HL-60/S4 (cell line): ENCODE results near the gene TIMP2.
"Not testable (repeated sequence)": the region's sequence is repeated elsewhere in the genome, so short reads cannot be mapped to it uniquely, and the experiment has no call there.

ENCODE experiments used
- in situ Hi-C: fragments of 300-500 bp; cut with MboI; formaldehyde crosslinking; loops from 2 replicates; pipeline ENCODE4 v1.14.3; 2022; ENCODE audit warnings: low sequenced_read_pairs

TIMP2 gene

GRCh38 chr17:78933959-78934568 lies 8.9 kb upstream of the TIMP2 start:
- in situ Hi-C loops = no loop called here

DNA sequence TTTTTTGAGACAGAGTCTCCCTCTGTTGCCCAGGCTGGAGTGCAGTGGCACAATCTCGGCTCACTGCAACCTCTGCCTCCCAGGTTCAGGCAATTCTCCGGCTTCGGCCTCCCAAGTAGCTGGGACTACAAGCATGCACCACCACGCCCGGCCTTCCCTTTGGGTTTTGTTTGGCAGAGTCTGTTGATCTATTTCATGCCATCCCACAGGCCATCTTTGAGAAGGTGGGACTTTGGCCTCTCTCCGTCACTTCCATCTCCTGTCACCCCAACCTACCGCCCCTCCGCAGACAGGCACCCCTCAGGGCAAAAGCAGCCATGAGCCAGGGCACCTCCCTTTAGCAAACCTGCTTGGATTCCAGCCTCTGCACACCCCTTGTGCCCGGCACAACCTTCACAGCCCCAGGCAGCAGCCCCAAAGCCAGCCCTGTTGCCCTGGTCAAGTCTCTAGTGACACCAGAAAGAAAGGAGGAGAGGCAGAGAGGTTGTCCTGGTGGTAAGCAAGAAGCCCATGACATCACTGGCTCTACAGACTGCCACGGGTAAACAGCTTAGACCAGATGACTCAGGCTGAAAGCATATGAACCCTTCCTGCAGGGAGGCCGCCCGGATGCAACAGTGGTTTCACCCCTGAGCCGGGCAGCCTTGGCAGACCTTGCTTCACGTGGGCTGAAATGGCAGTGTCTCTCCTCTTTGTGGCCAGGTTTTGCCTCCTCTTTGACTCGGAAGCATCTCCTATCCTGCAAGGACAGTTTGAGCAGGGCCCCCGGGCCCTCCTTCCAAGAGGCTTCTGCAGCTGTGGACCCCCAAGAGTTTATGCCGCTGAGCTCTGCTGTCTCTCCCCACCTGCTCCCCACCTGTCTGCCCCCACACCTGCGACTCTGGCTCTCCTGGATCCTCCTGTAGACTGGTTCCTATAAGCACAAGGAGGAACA lies 8.1 kb upstream of the TIMP2 start:
- in situ Hi-C loops = no loop called here

- in situ Hi-C loops = no loop called here
Observed at GRCh38 chr17:78929908-78930775, 5.0 kb upstream of the TIMP2 start.

DNA sequence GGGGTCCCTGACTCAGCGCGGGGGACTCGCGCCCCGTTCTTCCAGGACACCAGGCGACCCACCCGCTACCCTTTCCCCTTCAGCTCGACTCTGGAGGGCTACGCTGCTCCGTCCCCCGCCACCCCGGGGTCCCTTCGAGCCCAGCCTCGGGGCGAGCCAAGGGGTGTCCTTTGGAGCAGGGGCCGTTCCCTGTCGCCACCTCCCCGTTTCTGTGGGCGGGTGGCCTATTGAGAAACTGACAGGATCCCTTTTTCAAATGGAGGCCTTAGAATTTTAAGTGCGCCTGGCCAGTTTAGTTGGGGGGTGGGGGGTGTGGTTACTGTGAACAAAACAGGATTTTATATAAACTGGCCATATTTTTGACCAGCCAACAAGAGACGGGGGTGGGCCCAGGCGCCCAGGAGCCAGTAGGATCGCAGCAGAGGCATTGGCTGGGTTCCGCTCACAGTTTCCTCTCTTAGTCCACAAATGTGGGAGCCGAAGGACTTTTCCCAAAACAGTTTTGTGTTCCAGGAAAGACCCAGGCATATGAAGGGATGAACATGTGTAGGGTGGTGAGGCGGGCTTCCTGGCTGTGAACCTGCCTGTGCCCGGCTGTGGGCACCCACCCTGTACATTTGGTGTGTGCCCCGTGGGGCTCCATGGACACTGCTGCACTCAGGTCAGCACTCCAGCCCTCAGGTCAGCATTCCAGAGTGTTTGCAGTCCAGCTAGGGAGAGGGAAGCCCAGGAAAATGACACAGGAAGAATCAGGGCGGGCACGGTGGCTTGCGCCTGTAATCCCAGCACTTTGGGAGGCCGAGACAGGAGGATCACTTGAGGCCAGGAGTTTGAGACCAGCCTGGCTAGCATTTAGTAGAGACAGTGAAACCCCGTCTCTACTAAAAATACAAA lies 722 bp upstream of the TIMP2 start:
- in situ Hi-C loops = no loop called here

DNA sequence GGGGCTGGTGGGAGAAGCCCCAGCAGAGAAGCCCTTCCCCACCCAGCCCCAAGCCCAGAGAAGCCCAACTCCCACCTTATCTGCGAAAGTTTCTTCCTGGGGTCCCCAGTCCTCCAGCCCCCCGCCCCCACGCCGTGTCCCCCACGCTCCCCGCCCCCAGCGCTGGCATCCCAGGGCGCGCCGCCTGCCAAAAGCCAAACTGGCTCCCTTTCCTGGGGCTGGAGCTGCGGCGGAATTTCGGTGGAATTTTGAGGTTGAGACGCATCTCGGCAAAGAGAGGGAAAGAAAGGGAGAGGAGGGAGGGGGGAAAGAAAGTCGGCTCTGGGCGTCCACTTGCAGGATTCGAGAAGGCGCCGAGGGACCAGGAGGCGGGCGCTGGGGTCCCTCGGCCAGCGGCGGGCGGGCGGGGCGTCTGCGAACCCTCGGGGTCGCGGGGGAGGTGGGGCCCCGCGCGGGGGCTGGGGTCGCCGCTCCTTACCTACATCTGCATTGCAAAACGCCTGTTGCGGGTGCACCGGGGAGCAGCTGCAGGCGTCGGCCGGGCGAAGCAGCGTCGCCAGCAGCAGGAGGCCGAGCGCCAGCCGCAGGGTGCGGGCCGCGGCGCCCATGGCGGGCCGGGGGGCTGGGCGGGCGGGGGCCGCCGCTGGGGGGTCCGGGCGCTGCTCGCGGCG lies 571 bp downstream of the TIMP2 start:
- in situ Hi-C loops = no loop called here

- in situ Hi-C loops = no loop called here
Observed at GRCh38 chr17:78923660-78924453, 1.3 kb downstream of the TIMP2 start.

- in situ Hi-C loops = no loop called here
Observed at GRCh38 chr17:78922816-78923498, 2.2 kb downstream of the TIMP2 start.

DNA sequence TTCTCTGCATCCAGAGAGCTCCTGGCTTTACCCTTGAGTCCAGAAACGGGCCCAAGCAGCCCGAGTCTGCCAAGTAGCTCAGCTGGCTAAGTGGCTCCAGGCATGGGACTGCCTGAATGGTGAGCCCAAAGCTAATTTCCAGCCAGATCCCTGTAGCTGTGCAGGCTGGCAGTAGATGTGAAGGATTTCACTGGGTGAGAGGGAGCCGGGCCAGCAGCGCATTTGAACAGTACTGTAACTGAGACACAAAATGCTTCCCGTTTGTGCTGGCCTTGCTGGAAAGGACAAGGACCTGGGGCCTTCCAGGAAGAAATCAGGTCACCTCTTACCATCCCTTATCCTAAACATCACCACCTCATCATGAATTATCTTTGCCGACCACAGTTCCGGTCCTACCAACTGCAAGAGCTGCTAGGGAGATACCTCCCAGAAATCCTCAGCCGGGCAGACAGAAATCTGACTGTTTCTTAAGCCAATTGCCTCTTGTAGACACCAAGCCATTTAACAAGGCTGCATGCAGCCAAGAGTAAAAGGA lies 3.7 kb downstream of the TIMP2 start:
- in situ Hi-C loops = no loop called here

DNA sequence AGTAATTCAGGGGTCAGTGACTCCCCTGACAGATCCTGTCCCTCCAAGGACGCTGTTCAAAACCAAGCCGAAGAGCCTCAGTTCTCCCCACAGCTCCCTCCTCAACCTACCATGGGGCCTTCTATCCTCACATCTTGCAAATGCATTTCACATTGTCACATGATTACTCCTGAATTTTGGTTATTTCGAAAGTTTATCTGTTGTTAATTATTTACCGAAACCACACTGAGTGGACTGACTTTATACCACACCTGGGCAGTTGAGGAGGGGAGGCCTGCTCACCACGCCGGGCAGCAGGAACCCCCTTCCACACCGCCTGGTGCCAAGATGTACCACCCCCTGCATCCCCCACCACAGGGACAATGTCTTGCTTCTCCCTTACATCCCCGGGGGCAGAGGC lies 4.7 kb downstream of the TIMP2 start:
- in situ Hi-C loops = no loop called here

DNA sequence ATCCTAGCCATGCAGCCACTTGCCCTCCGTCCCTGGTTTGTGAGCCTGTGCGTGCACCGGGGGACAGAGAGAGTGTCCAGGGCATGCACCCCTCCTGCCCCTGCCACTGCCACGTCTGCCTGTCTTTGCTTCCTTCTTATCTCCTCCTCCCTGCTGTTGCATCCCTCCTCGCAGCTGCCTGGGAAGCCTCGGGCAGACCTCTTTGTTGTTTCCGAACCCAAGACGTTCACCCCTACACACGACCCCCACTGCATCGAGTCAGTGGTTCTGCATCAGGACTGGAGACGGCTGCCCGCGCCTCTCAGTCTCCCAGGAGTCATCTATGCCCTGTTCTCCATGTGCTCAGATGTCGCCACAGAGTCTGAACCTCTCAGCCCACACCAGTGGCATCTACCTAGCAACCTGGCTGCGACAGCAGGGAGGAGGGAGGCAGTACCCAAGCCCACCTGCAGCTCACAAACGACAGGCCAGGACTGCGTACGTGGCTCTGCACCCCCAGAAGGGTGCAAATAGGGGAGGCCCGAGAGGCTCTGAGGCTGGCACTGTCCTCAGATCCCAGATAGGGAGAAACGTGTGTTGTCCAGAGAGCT lies 5.2 kb downstream of the TIMP2 start:
- in situ Hi-C loops = no loop called here

DNA sequence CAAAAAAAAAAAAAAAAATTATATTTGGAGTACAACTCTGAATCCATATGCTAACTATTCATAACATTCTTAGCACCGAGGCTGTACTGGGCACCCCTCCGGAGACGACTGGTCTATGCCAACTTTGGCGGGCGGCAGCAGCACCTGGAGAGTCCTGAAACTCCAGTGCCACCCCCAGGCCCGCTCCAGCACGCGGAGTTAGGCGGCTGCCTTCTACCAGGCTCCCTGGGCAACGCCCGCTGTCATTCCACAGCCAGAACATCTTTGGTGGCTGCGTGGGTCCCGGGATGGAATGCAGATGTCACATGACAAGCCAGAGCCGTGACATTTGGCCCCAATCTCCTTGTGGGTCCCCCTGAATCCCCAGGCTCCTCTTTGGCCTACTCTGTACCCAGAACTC lies 6.2 kb downstream of the TIMP2 start:
- in situ Hi-C loops = no loop called here

GRCh38 chr17:78917451-78918275 lies 7.5 kb downstream of the TIMP2 start:
- in situ Hi-C loops = no loop called here

- in situ Hi-C loops = no loop called here
Observed at GRCh38 chr17:78915872-78916632, 9.1 kb downstream of the TIMP2 start.

DNA sequence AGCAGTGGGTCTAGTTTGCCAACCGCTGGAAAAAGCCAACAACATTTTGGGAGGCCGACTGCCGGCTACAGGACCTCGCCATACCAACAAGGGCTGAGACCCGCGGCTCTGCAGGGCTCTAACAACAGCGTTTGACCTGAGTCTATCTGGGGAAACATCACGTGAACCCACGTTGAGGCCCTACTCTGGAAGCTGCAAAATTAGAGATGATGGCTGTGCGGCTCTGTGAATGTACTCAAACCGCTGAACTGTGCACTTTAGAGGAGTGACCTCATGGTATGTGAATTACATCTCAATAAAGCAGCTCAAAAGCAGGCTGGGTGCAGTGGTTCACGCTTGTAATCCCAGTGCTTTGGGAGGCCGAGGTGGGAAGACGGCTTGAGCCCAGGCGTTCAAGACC lies 12.1 kb downstream of the TIMP2 start:
- in situ Hi-C loops = no loop called here

GRCh38 chr17:78912082-78912481 lies 13.1 kb downstream of the TIMP2 start:
- in situ Hi-C loops = no loop called here

DNA sequence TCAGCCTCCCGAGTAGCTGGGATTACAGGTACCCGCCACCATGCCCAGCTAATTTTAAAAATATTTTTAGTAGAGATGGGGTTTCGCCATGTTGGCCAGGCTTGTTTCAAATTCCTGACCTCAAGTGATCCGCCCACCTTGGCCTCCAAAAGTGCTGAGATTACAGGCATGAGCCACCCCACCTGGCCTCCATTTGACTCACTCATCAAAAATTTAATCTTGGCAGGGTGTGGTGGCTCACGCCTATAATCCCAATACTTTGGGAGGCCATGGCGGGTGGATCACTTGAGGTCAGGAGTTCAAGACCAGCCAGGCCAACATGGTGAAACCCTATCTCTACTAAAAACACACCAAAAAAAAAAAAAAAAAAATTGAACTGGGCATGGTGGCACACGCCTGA lies 13.6 kb downstream of the TIMP2 start:
- in situ Hi-C loops = not testable (repeated sequence)
